Measurements from ENCODE around the gene SVIP.

DNA sequence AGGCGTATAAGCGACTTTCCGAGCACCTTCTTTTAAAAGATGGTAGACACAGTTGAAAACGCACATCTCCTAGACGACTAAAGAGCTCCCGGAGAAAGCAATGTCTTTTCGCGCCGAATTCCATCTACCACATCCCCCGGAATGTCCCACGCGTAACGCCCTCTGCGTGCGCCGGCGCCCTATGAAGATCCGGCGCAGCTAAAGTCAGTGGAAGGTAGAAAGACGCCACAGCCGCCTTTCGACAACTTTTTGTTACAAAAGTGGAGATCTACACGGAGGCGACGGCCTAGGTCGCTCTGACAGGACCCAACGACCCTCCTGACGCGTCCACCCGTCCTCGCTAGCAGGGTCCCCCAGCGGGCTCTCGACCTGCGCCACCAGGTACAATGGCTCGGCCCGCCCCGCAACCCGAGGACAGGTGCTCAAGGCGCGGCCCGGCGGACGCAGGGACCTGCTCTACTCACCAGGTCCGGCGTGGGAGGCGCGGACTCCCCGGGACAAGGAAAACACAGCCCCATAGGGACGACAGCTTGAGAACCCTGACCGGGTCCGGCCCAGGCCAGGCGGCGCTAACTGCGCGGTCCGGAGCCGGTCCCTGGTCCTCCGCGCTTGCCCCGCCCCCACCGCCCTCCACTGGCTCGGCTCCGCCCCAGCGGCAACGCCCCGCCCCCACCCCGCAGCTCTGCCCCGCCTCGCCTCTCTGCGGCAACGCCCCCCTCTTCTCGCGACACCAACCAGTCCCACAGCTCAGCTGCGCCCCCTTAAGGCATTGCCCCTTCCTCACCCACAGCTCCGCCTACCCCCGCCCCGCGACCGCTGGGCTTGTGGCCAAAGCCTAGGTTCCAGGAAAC, at the start of gene SVIP:
- TF ChIP-seq, protein P1, sequence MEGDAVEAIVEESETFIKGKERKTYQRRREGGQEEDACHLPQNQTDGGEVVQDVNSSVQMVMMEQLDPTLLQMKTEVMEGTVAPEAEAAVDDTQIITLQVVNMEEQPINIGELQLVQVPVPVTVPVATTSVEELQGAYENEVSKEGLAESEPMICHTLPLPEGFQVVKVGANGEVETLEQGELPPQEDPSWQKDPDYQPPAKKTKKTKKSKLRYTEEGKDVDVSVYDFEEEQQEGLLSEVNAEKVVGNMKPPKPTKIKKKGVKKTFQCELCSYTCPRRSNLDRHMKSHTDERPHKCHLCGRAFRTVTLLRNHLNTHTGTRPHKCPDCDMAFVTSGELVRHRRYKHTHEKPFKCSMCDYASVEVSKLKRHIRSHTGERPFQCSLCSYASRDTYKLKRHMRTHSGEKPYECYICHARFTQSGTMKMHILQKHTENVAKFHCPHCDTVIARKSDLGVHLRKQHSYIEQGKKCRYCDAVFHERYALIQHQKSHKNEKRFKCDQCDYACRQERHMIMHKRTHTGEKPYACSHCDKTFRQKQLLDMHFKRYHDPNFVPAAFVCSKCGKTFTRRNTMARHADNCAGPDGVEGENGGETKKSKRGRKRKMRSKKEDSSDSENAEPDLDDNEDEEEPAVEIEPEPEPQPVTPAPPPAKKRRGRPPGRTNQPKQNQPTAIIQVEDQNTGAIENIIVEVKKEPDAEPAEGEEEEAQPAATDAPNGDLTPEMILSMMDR (IDR thresholded peaks at IDR 0.05): peak in 1 of 3 experiments; percentile 68
- TF ChIP-seq POLR2A (IDR thresholded peaks at IDR 0.05) (peak in 1 of 2 donors; percentile 55), POLR2AphosphoS5 (IDR thresholded peaks at IDR 0.05; ENCODE audit: insufficient read depth in 1 of 2, low read depth in 1 of 2) (peak in 1 of 2 donors; percentile 85)
